Keratinocyte (primary cell): ENCODE results near the gene PCBP2. TPM values are rescaled to one million over a fixed set of nuclear protein-coding genes. Genes with fewer than 3 reads are reported as not detected.

Experiments used
- DNase-seq: peaks from one replicate; pipeline ENCODE4 v3.0.0-alpha.2; 2011; ENCODE audit warnings: low read depth, missing footprints, low spot score
- FAIRE-seq: peaks from 2 replicates; lab custom pipeline; 2011; peaks lifted over from hg19 to GRCh38; lab: Jason Lieb, UNC
- H2AFZ ChIP-seq: 2 replicates; pipeline ENCODE4 v1.6.0; 2012; ENCODE audit warnings: low read length, control low read depth, inconsistent platforms; ENCODE audit not compliant: control insufficient read depth
- H3K27ac ChIP-seq: 2 replicates; pipeline ENCODE4 v1.5.1; 2011; ENCODE audit warnings: low read length; ENCODE audit not compliant: control insufficient read depth, insufficient read depth
- H3K27me3 ChIP-seq: 3 replicates; pipeline ENCODE4 v1.6.0; 2011; ENCODE audit warnings: low read length; ENCODE audit not compliant: control insufficient read depth, insufficient read depth; ENCODE audit errors: extremely low read depth
- H3K36me3 ChIP-seq, 2 experiments: 2 replicates in 1 of 2; 3 replicates in 1 of 2; pipeline ENCODE4 v1.5.1; 2011; ENCODE audit warnings: low read length in 2 of 2, mild to moderate bottlenecking in 1 of 2; ENCODE audit not compliant: control insufficient read depth in 2 of 2, insufficient read depth in 2 of 2; ENCODE audit errors: extremely low read depth in 1 of 2
- H3K4me1 ChIP-seq: 3 replicates; pipeline ENCODE4 v1.5.1; 2011; ENCODE audit warnings: low read length; ENCODE audit not compliant: control insufficient read depth, insufficient read depth; ENCODE audit errors: extremely low read depth
- H3K4me2 ChIP-seq: 3 replicates; pipeline ENCODE4 v1.6.0; 2011; ENCODE audit warnings: low read depth, low read length; ENCODE audit not compliant: control insufficient read depth, insufficient read depth; ENCODE audit errors: extremely low read depth
- H3K4me3 ChIP-seq, 3 experiments: fragments of 200-600 bp in 1 of 3; sonication (generic) in 1 of 3; 2 replicates in 2 of 3; 3 replicates in 1 of 3; pipeline ENCODE4 v1.5.1; 2011 to 2016; ENCODE audit warnings: low read length in 3 of 3, mild to moderate bottlenecking in 3 of 3, control low read depth in 2 of 3, inconsistent platforms in 1 of 3, low read depth in 1 of 3, mixed read lengths in 1 of 3, mixed run types in 1 of 3, moderate library complexity in 1 of 3; ENCODE audit not compliant: control insufficient read depth in 2 of 3, insufficient read depth in 2 of 3; ENCODE audit errors: extremely low read depth in 1 of 3
- H3K79me2 ChIP-seq: 2 replicates; pipeline ENCODE4 v1.6.0; 2012; ENCODE audit warnings: low read length; ENCODE audit not compliant: control insufficient read depth, insufficient read depth
- H3K9ac ChIP-seq: 3 replicates; pipeline ENCODE4 v1.6.0; 2011; ENCODE audit warnings: low read length; ENCODE audit not compliant: control insufficient read depth, insufficient read depth; ENCODE audit errors: extremely low read depth
- H3K9me1 ChIP-seq: 3 replicates; pipeline ENCODE4 v1.6.0; 2011; ENCODE audit warnings: low read length; ENCODE audit not compliant: control insufficient read depth, insufficient read depth; ENCODE audit errors: extremely low read depth
- H3K9me3 ChIP-seq: 2 replicates; pipeline ENCODE4 v1.5.1; 2012; ENCODE audit warnings: low read depth, low read length; ENCODE audit not compliant: control insufficient read depth
- H4K20me1 ChIP-seq: 3 replicates; pipeline ENCODE4 v1.6.0; 2011; ENCODE audit warnings: low read length; ENCODE audit not compliant: control insufficient read depth, insufficient read depth; ENCODE audit errors: extremely low read depth
- EZH2 ChIP-seq: IDR thresholded peaks from one replicate; pipeline ENCODE4 v1.6.1; 2012; ENCODE audit warnings: inconsistent platforms, mild to moderate bottlenecking, low read length, moderate library complexity
- dilution Hi-C: fragments of 300-500 bp; cut with MboI; formaldehyde crosslinking; loops from one replicate; pipeline ENCODE4 v1.7.0; 2020; ENCODE audit warnings: low sequenced_read_pairs; ENCODE audit not compliant: extremely low pct_ligation_motif_present
- polyA plus RNA-seq, 5 experiments: library from polyadenylated mRNA; depleted of rRNA in 3 of 5; stranded (reverse) in 3 of 5; stranded (forward) in 1 of 5; unstranded in 1 of 5; fragments of >200 nt; gene quantifications; 1 replicate in 1 of 5; 2 replicates in 3 of 5; 3 replicates in 1 of 5; pipeline versions ENCODE4 v1.2.1 to v1.2.3, GENCODE V29; 2011 to 2012; ENCODE audit warnings: missing spikeins in 2 of 5, low read depth in 1 of 5, low replicate concordance in 1 of 5
- TF ChIP-seq, protein P1 (sequence below), 3 experiments: IDR thresholded peaks in 1 of 3; conservative IDR thresholded peaks in 1 of 3; optimal IDR thresholded peaks in 1 of 3; 2 replicates in 2 of 3; 3 replicates in 1 of 3; pipeline versions ENCODE3 to v1.5.1; 2011; ENCODE audit warnings: low read length in 3 of 3, mild to moderate bottlenecking in 3 of 3, moderate library complexity in 2 of 3, control low read depth in 1 of 3, inconsistent platforms in 1 of 3; ENCODE audit not compliant: insufficient read depth in 2 of 3; ENCODE audit errors: extremely low read depth in 1 of 3

Gene PCBP2
- polyA plus RNA-seq, 1 donor (not counting 4 experiments of a cell fraction or from before 2014, with no cell fraction given), result 238 TPM

DNA sequence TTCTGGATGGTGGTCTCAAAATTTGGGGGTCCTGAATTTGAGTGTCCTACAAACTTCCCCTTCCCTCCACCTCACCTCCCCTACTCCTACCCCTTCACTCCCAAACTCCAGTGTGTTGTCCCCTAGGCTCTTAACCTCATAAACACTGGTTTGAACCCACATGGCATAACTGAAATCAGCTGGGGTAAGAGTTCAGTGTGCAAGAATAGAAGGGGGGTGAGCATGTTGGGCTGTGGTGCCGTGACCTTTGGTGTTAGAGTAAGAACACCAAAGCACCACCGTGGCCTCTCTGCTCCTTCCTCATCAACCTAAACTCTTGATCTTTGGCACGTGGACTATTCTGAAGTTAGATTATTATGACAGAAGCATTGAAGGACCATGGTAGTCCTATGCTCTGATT, 11.0 kb downstream of the PCBP2 start:
- H3K9me3 ChIP-seq, result no peaks in the 10 kb centered on the region
- TF ChIP-seq EZH2, result no peak
- TF ChIP-seq, protein P1, sequence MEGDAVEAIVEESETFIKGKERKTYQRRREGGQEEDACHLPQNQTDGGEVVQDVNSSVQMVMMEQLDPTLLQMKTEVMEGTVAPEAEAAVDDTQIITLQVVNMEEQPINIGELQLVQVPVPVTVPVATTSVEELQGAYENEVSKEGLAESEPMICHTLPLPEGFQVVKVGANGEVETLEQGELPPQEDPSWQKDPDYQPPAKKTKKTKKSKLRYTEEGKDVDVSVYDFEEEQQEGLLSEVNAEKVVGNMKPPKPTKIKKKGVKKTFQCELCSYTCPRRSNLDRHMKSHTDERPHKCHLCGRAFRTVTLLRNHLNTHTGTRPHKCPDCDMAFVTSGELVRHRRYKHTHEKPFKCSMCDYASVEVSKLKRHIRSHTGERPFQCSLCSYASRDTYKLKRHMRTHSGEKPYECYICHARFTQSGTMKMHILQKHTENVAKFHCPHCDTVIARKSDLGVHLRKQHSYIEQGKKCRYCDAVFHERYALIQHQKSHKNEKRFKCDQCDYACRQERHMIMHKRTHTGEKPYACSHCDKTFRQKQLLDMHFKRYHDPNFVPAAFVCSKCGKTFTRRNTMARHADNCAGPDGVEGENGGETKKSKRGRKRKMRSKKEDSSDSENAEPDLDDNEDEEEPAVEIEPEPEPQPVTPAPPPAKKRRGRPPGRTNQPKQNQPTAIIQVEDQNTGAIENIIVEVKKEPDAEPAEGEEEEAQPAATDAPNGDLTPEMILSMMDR (optimal IDR thresholded peaks at IDR 0.05 in 1 of 3, IDR thresholded peaks at IDR 0.05 in 1 of 3, conservative IDR thresholded peaks at IDR 0.05 in 1 of 3; ENCODE audit: extremely low read depth in 1 of 3, insufficient read depth in 2 of 3, low read length in 3 of 3), result no peak
- no peak overlapping the region for H3K4me2 ChIP-seq
- peaks cover 66 to 89% of the 10 kb centered on the region in 2 experiments for H3K36me3 ChIP-seq
- no peaks in the 10 kb centered on the region for H3K27me3 ChIP-seq
- no peak for DNase-seq
- no peak for FAIRE-seq
- no peaks in the 10 kb centered on the region for H3K4me1 ChIP-seq
- dilution Hi-C loops, result no loop called here
- H2AFZ ChIP-seq, result no peak overlapping the region
- no peak overlapping the region for H3K27ac ChIP-seq
- peaks cover 35% of the 10 kb centered on the region for H4K20me1 ChIP-seq
- H3K4me3 ChIP-seq, result no peak overlapping the region
- peaks cover 91% of the 10 kb centered on the region for H3K79me2 ChIP-seq
- no peak overlapping the region for H3K9ac ChIP-seq
- H3K9me1 ChIP-seq, result no peaks in the 10 kb centered on the region

DNA sequence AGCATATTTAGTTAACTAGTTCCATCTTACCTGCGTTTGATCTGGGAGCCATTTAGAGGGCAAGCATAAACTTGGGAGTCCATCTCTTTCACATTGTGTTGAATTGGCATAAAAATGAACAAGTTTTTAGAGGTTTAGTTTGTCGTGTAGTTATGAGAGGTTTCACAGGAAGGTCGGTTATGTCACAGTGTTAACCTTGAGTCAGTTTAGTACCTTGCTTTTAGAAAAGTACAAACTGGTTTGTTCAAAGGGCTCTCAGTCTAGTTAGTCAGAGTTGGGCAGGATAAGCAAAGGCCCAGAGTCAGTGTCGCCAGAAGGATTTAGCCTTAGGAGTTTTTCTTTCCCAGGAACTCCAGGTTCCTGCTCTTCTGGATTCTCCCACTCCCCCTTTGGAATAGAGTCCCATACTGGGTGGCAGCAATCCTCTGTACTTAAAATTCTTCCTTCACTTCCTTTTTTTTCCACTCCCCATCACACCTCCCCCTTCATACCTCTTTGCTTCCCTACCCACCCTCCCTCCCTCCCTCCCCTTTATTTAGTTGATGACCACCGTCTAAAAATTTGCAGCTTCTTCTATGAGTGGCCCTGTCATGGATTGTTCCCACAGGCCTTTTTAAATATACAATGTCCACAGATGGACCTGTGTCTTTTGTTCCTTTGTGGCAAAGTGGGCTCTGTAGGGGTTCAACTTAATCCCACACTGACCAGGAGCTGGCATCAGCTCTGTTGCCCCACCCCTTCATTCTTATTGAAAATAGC, 12.1 kb downstream of the PCBP2 start:
- Histone ChIP-seq H3K4me1 (no peaks in the 10 kb centered on the region), H3K4me3 (no peak overlapping the region)
- no peak for FAIRE-seq

More for the DNA sequence above, 12.1 kb downstream of the PCBP2 start:
- H3K9me3 ChIP-seq, result no peaks in the 10 kb centered on the region
- H3K9ac ChIP-seq, result no peak overlapping the region
- DNase-seq, result no peak
- H3K79me2 ChIP-seq, result peaks cover 86% of the 10 kb centered on the region
- no peak overlapping the region for H3K27ac ChIP-seq
- H3K36me3 ChIP-seq, result peaks cover 68 to 88% of the 10 kb centered on the region in 2 experiments
- dilution Hi-C loops, result no loop called here
- no peaks in the 10 kb centered on the region for H3K27me3 ChIP-seq
- H3K4me2 ChIP-seq, result no peak overlapping the region
- H3K9me1 ChIP-seq, result no peaks in the 10 kb centered on the region
- no peak for TF ChIP-seq EZH2
- TF ChIP-seq, protein P1 (optimal IDR thresholded peaks at IDR 0.05 in 1 of 3, IDR thresholded peaks at IDR 0.05 in 1 of 3, conservative IDR thresholded peaks at IDR 0.05 in 1 of 3; ENCODE audit: extremely low read depth in 1 of 3, insufficient read depth in 2 of 3, low read length in 3 of 3), result no peak
- H2AFZ ChIP-seq, result no peak overlapping the region
- peaks cover 32% of the 10 kb centered on the region for H4K20me1 ChIP-seq
